T follicular helper cell (primary cell): ENCODE results near the gene RPL11.
A peak's percentile ranks its signal among the peaks of the same experiment; 100 is the strongest.
"Not testable (repeated sequence)": the region's sequence is repeated elsewhere in the genome, so short reads cannot be mapped to it uniquely, and the experiment has no call there.

ENCODE experiments used
- DNase-seq: peaks from one replicate; pipeline ENCODE4 v3.0.0-alpha.2; 2020; ENCODE audit warnings: low read depth
- total RNA-seq, 2 experiments: gene quantifications; one replicate each; lab custom pipeline; 2026; lab: John Stamatoyannopoulos, UW

Gene RPL11
- total RNA-seq = 1,325 to 1,509 reads per million in 2 experiments

DNA sequence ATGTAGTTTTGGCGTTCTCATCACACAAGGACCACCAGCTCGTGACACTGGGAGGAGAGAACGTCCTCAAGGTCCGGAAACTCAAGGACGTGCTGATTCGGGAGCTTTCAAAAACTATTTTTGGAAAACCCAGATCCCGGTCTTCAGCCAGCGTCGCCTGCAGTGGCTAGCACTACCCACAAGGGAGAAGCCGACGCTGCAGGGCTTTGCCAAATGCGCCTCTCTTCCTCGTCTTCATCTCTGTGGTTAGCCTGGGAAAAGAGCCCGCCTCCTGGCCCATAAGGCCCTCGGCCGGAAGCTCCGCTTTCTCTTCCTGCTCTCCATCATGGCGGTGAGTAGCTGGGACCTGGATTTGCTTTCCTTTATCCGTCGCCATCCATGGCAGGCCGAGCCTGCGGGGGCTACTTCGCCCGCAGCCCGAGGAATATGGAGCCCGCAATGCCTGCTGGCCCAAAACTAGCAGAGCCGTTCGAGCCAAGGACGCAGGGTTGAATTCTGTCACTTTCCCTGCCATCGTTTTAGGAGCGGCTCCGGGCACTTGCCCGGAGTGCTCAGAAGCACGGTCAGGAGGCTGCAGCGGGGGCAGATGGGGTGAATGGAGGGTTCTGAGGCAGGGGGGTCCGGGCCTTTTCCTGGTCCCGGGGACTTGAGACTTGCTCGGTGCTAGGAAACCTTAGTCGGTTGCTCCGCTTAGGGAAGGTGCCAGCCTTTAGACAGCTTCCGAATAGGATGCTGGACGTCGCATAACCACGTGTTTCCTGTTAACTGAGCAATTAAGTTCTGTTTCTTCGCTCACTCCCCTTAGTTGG lies at the start of gene RPL11:
Gene RPL11, plus strand, starts transcription at position 308 of the 809 bp plus-strand sequence. Its CDS starts 18 bp downstream, at position 326.
- peak; percentile 83 for DNase-seq

DNA sequence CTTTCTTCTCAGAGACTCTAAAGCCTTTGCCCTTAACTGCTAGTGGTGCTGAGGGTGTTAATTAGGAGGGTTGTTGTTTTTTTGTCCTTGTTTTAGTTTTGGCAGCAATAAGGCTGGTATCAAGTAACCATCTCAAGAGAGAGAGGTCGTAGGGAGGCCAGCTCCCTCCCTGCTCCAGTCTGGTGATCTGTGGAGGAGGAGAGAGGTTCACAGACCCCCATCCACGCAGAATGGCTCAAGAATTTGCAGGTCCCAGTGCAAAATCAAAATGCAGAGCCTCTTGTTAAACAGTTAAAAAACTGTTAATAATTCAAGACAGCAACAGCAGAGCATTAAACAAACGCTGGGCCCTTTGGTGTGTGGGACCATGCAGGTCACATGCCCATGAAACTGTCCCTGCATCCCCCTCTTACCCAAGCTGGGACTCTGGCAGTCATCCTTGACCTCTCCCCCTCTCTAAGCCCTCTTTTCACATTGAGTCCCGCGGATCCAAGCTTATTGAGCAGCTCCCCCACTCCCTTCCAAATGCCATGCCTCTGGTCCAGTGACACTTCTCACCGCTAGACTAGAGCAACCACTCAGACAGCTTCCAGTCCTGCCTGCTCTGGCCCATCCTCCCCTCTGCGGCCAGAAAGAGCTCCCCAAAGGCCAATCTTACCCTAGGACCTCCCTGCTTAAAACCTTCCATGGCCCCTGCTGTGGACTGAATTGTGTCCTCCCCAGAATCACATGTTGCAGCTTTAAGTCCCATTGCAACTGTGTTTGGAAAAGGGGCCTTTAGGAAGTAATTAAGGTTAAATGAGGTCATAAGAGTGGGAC lies 47.7 kb upstream of the RPL11 start:
- no peak for DNase-seq

DNA sequence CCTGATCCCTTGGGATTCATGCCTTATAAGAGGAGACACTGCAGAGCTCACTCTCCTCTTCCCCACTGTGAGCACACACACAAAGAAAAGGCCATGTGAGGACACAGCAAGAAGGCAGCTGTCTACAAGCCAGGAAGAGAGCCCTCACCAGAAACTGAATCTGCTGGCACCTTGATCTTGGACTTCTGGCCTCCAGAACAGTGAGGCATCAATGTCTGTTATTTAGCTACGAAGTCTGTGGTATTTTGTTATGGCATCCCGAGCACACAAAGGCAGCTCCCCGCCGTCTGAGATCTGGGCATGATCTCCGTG lies 47.1 kb upstream of the RPL11 start:
- DNase-seq = no peak

DNA sequence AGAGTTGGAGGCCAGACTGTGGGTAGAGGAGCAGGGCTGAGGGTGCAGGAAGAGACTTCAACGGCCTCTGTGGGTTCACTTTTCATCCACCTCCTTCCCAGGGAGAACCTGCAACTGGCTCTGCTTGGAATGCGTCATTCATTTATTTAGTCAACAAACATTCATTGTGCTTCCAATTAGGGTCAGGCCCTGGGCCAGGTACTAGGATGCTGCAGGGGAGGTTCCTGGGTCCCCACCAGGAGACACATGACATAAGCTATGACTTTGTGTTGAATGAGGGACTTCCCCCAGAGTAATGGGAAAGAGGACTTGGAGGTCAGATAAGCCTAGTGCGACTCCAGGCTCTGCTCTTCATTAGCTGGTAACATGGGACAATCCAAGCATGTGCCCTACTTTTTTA lies 46.3 kb upstream of the RPL11 start:
- no peak for DNase-seq

DNA sequence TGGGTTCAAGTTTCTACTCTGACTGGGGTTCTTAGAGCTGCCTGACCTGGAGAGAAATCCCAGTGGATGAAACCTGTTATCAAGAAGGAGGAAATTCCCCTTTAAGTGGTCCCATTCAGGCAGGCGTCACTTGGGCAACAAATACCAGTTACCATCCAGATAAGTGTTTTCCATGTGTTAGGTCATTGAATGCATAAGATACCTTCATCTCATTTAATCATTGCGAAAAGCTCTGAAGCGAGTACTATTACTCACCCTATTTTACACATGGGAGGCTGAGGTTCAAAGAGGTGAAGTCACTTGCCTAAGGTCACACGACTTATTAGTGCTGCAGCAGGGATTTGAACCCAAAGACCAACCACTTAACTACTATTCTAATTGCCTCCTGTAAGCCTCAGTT lies 45.5 kb upstream of the RPL11 start:
- DNase-seq = no peak

DNA sequence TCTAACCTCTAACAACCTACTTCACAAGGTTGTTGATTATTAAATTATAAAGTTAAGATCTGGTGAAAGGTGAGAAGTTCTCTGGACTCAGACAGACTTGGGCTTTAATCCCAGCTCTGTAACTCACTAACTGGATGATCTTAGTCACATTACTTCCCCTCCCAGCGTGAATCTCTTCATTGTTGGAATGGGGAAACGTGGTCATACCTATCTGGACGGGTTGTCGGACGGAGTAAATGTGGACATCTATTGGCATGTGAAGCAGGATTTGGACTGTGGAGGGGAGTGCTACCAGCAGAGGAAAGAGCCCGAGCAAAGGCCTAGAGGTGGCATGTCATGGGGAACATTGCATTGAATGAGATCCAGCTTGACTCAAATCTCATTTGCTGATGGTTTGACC lies 45.1 kb upstream of the RPL11 start:
- DNase-seq = no peak

DNA sequence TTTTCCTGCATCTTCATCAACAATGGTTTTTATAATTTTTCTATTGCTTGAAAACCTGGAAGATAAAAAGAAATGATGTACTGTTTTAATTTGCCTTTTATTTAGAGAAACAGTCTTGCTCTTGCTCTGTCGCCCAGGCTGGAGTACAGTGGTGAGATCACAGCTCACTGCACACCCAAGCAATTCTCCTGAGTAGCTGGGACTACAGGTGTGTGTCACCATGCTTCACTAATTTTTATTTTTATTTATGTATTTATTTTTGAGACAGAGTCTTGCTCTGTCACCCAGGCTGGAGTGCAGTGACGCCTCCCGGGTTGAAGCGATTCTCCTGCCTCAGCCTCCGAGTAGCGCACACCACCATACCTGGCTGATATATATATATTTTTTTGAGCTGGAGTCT lies 43.0 kb upstream of the RPL11 start:
- DNase-seq = no peak

DNA sequence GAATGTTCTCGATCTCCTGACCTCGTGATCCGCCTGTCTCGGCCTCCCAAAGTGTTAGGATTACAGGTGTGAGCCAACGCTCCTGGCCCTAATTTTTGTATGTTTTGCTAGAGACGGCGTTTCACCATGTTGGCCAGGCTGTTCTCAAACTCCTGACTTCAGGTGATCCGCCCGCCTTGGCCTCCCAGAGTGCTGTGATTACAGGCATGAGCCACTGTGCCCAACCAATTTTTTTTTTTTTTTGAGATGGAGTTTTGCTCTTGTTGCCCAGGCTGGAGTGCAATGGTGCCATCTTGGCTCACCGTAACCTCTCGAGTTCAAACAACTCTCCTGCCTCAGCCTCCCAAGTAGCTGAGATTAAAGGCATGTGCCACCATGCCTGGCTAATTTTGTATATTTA lies 42.4 kb upstream of the RPL11 start:
- DNase-seq = not testable (repeated sequence)

DNA sequence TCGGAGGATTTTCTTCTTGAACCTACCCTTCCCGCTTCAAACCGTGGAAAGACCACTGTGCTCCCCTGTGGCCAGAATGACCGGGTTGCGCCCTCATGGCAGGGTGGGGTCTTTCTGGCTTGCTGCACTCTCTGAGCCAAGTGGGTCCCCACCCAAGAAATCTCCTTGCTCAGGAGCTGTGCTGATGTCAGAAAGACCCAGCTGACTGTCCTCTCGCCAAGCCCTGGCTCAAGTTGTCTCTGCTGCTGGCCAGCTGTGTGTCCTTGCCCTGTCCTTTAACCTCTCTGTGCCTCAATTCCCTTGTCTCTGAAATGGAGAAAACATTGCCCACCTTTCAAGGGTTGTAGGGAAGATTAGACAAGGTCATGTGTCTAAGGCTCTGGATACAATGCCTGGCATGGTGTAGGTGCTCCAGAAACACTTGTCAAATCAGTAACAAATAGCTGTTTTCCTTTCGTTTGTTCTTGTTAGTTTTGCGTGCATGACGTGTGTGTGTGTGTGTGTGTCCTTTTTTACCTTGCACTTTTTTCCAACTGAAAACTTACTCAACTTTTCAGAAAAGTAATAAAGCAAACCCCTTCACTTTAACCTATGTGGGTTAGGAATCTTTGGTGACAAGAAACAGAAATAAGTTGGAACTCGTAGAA lies 41.1 kb upstream of the RPL11 start:
- DNase-seq = no peak

DNA sequence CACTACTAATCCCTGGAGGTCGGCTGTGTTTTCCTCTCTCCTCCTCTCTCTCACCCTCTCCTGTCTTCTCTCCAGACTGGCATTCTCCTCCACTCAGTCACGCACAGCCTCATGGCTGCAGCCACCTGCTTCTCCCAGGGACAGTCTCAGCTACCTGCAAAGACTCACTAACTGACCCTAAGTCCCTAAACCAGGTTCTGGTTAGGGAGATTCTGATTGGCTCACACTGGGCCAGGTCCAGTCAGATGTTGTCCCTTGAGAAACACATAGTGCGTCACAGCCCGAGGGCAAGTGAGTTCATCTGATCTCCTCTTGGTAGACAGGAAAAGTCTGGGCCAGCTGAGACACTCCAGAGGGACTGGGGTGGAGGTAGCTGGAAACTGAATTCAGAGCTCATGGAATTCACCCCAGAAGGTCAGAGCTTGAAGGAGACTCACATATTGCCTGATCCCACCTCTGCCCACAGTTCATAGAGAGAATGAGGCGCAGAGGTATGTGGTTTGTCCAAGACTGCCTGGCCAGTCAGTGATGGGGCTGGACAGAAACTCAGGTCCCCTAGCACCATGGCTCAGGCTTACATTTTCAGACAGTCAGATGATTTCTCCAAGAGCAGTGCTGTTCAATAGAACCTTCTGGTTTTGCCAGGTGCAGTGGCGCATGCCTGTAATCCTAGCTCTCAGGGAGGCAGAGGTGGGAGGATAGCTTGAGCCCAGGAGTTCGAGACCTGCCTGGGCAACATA lies 40.4 kb upstream of the RPL11 start:
- no peak for DNase-seq

DNA sequence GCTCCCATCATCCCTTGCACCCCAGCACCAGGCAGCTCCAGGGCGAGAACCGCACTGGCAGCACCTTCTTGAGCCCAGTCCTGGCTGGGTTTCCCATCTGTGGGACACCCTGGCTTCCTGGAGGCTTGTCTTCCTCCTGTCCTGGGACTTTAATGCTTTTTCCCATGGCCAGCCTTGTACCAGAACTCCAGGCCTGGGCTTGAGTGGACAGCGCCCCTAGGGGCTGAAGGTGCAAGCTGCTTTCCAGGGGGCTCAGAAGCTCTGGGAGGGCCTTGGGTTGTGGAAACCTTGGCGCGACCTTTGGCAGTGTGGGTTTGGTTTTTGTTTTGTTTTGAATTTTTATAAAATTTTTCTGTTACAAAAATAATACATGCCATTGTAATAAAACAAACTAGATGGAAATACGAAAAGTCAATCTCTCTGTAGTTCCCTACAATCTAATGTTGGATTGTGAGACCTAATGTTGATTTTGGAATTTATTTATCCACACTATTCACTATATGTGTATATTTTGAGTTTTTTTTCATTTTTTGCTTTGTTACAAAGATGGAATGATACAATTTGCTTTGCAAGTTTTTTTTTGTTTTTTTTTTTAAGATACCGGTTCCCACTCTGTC lies 33.8 kb upstream of the RPL11 start:
- peak; percentile 14 for DNase-seq

DNA sequence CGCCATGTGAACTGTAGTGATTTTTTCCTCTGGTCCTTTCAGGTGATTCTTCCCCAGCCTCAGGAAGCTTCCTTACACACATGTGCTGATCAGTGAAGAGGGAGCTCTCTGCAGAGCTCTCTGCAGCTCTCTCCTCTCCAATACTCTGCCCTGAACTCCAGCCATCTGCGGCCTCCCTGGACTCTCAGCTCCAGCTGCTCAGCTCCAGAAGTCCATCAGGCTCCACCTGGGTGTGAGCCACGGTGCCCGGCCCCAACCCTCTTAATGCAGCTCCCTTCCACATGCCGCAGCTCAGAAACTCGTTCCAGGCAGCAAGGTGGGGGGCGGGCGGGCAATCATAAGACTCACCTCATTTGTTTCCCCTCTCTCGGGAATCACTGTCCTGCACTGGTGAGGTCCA lies 30.9 kb upstream of the RPL11 start:
- DNase-seq = no peak

DNA sequence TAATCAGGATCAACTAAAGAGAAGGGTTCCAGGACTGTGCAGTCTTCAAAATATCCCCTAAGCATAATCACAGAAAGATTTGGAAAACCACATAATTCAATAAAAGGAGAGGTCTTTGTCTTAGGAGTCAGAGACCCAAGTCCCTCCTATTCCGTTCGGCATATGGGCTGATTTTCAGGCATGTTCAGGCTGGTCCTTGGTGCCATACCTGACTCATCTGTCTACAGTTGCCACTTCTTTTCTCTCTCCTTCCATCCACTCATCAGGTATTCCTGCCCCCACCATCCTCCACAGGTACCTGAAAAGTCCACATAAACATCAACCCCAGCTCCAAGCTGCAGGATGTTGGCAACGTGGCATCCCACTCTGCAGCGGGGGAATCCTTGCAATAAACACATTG lies 29.7 kb upstream of the RPL11 start:
- no peak for DNase-seq

DNA sequence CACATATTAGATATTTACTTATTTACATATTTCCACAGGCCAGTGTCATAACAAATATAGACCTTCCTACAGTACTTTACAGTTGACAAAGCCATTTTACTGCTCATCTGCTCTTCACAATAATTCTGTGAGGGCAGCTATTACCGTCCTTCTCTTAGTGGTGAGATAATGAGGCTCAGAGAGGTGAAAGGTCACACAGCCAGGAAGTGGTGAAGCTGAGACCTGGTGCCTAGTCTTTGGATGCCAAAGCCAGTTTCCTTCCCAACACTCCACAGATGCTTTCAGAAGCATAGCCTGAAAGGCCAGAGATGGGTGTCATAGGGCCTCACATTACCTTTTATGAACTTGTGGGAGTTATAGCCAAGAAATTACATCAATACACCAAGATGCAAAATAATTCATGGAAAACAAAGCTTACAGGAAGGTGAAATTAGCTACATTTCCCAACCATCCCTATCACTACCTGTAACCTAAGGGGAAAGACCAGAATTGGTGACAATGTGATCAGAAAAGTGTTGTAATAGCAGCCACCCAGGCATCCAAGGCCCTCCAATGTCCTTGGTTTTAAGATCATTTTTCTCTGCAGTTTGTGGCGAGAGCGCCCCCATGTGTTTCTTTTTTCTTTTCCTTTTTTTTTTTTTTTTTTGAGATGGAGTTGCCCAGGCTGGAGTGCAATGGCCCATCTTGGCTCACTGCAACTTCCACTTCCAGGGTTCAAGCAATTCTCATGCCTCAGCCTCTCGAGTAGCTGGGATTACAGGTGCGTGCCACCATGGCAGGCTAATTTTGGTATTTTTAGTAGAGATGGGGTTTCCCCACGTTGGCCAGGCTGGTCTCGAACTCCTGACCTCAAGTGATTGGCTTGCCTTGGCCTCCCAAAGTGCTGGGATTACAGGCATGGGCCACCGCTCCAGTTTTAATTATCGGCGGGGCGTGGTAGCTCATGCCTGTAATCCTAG lies 26.5 kb upstream of the RPL11 start:
- DNase-seq = no peak

DNA sequence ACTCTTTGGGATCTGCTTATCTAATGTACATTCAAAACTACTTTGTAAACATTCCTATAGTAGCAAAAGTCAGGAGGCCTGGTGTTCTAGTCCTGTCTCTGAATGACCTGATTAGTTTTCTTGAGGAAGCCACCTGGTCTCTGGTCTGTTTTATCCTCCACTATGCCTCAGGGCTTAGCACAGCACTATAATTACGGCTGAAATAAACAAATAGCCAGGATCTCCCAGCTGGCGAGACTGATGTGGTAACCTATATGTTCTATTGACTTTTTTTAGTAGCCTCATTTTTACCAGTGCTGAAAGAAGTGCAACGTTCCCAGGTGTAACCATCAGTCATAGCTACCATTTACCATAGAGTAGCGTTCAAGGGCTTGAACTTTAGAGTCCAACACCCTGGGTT lies 24.2 kb upstream of the RPL11 start:
- DNase-seq = no peak

DNA sequence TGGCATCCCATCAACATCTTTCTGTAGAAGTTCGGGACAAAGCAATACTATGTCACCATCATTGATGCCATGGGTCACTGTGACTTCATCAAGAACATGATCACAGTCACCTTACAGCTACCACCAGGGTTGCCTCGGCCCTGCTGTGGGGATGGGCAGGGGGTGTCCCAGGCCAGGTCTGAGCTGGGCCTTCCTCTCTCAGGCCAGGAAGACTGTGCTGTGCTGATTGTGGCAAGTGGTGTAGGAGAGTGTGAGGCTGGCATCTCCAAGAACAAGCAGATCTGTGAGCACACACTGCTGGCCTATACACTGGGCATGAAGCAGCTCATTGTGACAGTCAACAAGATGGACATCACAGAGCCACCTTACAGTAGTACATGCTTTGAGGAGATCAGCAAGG lies 20.9 kb upstream of the RPL11 start:
- DNase-seq = no peak

DNA sequence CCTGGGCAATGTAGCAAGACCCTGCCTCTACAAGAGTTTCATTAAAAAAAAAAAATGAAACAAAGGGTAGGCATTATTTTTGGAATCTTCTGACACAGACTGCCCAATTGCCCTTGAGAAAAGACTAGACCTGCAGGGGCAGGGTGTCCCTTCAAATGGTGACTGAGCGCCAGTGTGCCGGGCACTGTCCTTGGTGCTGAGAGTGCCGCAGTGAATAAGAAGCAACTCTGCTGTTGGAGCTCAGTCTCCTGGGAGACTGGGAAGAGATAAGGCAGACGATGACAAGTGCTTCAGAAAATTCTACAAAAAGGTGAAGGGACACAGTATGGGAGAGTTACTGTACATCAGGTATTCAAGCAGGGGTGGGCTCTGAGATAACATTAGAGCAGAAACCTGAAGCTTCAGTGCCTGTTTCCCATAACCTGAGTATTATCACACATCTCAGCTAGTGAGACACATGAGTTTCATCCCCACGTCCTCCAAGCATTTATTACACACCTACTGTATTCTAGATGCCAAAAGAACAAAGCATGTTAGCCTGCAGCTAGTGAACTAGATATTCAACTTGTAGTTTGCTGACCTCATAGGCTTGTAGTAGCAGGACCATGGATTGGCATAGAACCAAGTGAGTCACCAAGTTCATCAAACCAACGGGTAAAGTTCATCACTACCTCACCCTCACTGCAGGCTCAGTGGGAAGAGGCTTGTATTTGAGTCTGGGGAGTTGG lies 18.4 kb upstream of the RPL11 start:
- DNase-seq = no peak

DNA sequence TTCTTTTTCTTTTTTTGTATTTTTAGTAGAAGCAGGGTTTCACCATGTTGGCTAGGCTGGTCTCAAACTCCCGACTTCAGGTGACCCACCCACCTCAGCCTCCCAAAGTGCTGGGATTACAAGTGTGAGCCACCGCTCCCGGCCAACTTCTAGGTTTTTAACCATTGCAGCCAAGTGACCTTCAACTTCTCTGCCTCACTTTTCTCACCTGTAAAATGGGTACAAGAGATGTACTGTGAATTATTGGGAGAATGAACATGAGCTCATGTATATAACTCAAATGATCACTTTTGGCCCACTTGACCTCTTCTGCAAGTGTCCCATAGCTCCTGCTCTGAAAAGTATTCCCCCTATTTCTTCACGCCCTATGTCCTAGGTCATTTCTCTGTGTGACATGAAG lies 11.8 kb upstream of the RPL11 start:
- no peak for DNase-seq

DNA sequence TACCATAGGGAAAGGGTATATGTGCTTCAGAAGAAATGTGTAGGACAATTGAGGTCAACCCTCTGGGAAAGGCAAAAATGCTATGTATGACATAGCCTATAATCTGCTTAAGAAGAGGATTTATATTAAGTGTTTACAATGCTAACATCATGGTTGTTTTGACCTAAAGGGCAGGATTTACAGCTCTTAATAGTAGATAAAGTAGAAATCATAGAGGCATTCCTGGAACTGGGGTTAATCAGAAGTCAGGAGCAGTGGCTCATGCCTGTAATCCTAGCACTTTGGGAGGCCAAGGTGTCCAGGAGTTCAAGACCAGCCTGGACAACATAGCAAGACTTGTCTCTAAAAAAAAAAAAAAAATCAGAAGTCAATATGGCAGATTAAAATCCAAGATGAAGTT lies 8.7 kb upstream of the RPL11 start:
- no peak for DNase-seq

DNA sequence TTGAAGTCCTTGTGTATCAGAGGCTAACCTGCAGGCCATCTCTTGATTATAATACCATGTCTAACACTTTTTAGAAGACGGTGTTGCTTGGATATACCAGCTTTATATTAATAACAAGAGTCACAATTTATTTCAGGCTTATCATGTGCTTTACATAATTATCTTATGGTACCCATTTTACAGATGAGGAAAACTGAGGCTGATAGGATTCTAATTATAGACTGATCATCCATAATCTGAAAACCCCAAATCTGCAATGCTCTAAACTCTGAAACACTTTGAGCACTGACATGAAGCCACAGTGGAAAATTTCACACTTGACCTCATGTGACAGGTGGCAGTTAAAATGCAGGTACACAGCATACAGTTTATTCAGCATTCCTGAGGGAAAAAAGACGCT lies 7.2 kb upstream of the RPL11 start:
- no peak for DNase-seq
